Mucosa of gallbladder (tissue), 1 donor: ENCODE results near the gene ZNF532. TPM values are rescaled to one million over a fixed set of nuclear protein-coding genes. Genes with fewer than 3 reads are reported as not detected.
A peak's percentile ranks its signal among the peaks of the same experiment; 100 is the strongest.
"Not testable (repeated sequence)": the region's sequence is repeated elsewhere in the genome, so short reads cannot be mapped to it uniquely, and the experiment has no call there.

Experiments
- DNase-seq: peaks from one replicate; pipeline ENCODE4 v3.0.0-alpha.2; 2020; ENCODE audit warnings: low spot score
- total RNA-seq: library from RNA; stranded (reverse); gene quantifications from one replicate; pipeline ENCODE4 v1.2.1, GENCODE V29; 2021
- donor health status: DM: no; HTN: no; CAD: no.

The ZNF532 gene, protein sequence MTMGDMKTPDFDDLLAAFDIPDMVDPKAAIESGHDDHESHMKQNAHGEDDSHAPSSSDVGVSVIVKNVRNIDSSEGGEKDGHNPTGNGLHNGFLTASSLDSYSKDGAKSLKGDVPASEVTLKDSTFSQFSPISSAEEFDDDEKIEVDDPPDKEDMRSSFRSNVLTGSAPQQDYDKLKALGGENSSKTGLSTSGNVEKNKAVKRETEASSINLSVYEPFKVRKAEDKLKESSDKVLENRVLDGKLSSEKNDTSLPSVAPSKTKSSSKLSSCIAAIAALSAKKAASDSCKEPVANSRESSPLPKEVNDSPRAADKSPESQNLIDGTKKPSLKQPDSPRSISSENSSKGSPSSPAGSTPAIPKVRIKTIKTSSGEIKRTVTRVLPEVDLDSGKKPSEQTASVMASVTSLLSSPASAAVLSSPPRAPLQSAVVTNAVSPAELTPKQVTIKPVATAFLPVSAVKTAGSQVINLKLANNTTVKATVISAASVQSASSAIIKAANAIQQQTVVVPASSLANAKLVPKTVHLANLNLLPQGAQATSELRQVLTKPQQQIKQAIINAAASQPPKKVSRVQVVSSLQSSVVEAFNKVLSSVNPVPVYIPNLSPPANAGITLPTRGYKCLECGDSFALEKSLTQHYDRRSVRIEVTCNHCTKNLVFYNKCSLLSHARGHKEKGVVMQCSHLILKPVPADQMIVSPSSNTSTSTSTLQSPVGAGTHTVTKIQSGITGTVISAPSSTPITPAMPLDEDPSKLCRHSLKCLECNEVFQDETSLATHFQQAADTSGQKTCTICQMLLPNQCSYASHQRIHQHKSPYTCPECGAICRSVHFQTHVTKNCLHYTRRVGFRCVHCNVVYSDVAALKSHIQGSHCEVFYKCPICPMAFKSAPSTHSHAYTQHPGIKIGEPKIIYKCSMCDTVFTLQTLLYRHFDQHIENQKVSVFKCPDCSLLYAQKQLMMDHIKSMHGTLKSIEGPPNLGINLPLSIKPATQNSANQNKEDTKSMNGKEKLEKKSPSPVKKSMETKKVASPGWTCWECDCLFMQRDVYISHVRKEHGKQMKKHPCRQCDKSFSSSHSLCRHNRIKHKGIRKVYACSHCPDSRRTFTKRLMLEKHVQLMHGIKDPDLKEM (N-terminal part only)
- 58.7 TPM for total RNA-seq

DNA sequence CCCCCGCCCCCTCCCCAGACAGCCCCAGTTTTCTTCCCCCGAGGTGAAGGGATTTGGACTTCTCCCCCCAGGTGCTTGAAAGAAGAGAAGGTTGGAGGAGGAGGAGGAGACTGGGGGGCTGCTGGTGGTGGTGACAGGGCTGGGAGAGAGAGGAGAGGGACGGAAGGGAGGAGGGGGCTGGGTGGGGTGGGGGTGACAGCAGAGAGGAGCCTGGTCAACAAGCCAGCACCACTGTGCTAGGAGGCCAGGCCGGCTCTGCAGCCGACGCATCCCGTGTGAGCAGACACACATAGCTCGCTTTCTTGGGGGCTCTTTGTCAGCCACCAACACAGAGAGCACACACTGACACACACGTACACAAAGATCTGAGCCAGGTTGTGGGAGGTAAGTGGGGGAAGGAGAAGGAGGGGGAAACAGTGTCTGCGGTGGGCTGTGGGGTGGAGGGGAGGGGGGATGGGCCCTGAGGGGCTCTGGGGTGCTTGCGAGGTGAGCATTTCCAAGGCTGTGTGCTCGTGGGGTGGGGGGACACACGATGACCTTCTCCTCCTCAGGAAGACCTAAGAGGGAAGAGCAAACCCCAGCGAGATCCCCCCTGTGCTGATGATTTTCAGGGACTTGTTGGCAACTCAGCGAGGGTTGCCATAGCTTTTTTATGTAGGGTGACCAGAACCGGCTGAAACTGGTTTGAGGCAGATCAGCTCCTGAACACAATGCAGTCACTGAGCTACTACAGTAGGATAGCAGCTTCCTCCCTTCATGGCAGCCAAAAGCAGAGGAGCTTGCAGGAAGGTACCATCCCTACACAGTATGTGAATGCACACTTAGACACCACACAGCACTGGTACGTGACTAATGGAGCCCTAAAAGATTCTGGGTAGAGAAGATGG lies at the start of gene ZNF532:
ZNF532 (plus strand) TSS at position 732 of the 887 bp plus-strand sequence. CDS start 53,411 bp downstream, outside the sequence.
- peak; percentile 82 for DNase-seq

DNA sequence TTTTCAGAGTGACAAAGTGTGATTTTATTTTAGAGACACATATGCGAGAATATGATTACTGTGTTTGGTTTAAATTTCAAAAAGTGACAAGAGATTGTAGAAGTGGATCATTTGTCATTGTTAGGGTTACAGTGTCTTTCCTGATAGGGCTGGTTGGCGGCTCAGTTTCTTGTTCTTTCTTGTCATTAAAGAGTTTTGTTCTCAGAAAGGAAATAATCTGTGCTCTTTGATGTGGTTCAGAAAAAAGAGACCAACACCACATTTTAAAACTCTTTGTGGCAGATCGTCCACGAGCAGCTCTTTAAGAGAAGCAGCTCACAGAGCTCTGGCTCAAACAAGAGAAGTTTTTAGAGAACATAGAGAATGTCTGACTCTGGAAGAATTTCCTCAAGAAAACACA lies 45.6 kb upstream of the ZNF532 start:
- DNase-seq: no peak

DNA sequence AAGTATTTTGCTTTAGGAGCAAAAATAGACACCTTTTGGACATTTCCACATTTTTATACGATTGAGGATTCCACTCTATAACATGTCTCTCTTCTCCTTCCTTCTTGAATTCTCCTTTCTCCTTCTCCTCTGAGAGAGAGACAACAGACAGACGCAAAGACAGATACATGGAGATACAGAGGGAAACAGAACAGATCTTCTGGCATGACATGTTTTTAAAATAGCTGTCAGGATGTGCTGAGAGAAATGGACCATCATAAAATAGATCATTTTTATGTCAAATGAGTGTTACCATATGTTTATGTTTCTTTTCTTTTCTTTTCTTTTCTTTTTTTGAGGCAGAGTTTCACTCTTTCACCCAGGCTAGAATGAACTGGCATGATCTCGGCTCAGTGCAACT lies 44.4 kb upstream of the ZNF532 start:
- DNase-seq: no peak

DNA sequence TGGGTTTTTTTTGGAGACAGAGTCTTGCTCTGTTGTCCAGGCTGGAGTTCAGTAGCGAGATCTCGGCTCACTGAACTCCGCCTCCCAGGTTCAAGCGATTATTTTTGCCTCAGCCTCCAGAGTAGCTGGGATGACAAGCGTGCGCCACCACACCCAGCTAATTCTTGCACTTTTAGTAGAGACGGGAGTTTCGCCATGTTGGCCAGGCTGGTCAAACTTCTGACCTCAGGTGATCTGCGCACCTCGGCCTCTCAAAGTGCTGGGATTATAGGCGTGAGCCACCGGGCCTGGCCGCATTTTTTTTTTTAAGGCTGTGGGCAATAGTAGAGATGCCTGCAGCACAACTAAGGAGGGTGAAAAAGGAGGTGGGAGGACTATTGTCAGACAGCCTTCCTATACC lies 41.7 kb upstream of the ZNF532 start:
- no peak for DNase-seq

DNA sequence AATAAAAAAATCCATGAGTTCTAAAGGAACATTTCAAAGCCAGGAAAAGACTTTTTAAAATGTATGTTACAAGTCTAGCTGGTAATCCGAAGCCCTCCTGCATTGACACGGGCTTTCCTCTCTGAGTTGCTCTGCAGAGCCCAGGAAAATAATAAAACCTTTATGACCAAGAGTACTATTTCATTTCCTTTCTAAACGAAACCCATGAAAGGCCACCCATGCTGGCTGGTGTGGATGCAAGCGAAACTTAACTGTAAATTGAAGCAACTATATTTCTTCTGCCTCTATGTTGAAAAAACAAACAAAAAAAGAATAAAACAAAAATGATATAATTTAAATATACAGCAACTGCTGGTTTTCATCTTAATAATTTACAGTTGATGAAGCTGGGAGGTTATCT lies 41.3 kb upstream of the ZNF532 start:
- DNase-seq: no peak

DNA sequence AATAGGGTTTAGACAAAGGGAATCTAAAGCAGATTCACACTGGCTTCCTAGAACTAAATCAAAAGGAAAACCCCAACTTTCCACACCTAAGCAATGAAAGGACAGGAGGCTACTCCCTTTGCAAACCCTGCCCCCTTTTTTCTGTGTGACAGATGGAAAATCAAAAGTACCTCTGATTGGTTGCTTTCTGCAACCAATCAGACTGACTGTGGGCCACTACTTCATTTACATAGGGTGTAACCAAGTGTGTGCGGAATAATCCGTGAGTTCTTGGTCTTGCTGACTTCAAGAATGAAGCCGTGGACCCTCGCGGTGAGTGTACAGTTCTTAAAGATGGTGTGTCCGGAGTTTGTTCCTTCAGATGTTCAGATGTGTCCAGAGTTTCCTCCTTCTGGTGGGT lies 37.8 kb upstream of the ZNF532 start:
- not testable (repeated sequence) for DNase-seq

DNA sequence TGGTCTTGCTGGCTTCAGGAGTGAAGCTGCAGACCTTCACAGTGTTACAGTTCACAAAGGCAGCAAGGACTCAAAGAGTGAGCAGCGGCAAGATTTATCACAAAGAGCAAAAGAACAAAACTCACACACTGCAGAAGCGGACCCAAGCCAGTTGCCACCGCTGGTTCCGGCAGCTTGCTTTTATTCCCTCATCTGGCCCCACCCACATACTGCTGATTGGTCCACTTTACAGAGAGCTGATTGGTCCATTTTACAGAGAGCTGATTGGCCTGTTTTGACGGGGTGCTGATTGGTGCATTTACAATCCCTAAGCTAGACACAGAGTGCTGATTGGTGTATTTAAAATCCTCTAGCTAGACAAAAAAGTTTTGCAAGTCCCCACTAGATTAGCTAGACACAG lies 37.2 kb upstream of the ZNF532 start:
- DNase-seq: no peak

DNA sequence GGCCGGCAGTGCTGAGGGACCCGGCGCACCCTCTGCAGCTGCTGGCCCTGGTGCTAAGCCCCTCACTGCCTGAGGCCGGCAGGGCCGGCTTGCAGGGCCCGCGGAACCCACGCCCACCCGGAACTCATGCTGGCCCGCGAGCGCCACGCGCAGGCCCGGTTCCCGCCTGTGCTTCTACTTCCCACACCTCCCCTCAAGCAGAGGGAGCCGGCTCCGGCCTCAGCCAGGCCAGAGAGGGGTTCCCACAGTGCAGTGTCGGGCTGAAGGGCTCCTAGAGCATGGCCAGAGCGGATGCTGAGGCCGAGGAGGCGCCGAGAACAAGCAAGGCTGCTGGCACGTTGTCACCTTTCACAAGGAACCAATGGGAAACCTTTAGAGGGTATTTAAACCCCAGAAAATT lies 36.8 kb upstream of the ZNF532 start:
- DNase-seq: no peak

DNA sequence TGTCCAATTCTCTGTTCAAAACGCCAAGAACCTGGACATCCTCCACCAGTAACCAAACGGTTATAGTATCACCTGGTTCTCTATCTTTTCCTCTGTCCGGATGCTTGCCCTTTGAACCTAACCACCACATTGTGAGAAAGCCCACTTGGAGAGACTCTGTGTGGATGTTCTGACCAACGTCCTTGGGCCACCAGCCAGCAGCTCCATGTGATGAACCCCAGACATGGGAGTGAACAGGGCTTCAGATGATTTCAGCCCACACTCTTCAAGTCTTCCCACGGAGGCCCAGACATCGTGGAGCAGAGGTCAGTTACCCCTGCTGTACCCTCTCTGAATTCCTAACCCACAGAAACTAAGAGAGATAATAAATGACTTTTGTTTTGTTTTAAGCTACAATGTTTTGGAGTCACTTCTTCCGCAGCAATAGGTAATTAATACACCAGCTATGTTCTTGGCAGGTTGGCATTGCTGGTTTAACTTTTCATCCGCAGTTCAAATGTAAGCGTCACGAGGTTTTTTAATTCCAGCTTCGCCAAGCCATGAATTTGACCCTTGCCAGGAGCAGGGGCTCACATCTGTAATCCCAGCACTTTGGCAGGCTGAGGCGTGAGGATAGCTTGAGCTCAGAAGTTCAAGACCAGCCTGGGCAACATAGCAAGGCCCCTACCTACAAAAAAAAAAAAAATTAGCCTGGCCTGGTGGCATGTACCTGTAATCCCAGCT lies 36.1 kb upstream of the ZNF532 start:
- DNase-seq: no peak

DNA sequence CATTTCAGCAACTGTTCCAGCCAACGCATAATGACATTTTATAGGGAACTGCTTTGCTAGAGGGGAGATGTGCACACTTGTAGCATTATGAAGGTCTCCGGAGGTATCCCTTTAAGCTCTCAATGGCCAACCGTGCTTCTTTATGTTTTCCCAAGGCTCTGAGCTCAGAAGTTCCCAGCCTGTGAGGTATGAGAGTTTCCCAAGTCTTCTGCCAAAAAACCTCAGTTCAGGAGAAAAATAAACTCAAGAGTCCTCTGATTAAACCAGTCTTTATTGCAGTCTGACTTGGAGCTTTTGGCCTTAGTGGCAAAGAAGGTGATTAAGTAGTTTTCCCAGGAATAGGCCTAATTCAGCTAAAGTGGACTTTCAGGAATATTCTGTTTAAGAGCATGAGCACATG lies 35.4 kb upstream of the ZNF532 start:
- DNase-seq: no peak

DNA sequence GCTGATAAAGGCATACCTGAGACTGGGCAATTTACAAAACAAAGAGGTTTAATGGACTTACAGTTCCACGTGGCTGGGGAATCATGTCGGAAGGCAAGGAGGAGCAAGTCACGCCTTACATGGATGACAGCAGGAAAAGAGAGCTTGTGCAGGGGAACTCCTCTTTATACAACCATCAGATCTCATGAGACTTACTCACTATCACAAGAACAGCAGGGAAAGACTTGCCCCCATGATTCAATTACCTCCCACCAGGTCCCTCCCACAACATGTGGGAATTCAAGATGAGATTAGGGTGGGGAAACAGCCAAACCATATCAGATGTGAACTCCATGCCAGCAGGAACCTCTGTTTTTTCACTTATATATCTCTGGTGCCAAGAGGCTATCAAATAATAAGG lies 34.8 kb upstream of the ZNF532 start:
- not testable (repeated sequence) for DNase-seq

DNA sequence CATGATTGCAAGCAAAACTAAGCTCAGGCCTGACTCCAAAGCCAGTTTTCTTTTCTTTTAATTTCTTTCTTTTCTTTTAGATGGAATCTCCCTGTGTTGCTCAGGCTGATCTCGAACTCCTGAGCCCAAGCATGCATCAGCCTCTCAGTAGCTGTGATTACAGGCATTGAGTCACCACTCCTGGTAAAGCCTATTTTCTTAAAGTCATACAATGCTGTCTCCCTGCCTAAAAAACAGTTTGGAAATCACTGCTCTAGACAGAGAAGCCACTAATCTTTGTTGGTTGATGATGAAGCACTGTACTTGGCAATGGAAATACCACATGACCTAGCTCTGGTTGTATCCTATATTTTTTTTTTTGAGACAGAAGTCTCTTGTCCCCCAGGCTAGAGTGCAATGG lies 33.1 kb upstream of the ZNF532 start:
- DNase-seq: no peak

DNA sequence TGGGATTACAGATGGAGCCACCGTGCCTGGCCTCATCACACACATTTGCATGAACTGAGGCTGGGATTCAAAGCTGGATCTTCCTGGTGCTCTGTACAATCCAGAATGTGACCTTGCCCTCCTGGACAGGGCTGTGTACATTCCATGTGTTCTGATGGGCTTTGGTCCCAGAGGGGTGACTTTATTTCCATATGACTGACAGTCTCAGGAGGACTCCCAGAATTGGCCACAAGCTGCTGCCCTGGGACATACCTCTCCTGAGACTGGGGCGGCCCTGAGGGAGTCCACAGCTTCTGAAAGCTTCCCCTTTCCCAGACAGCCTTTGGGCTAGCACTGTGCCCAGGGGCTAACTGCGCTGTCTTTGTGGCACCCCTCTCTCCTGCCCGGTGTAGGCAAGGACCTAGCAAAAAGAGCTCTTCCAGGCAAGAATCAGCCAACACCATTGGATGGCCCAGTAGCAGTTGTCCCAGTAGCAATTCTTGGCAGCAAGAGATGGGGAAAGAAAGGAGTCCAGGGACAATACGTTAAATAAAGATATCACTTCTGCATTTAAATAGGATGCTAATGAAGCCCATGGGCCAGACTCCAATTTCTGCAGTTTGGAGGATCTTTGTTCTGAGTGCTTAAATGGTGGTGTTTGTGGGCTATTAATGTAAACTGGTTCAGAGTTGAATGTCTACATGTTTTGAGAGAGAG lies 26.4 kb upstream of the ZNF532 start:
- no peak for DNase-seq

DNA sequence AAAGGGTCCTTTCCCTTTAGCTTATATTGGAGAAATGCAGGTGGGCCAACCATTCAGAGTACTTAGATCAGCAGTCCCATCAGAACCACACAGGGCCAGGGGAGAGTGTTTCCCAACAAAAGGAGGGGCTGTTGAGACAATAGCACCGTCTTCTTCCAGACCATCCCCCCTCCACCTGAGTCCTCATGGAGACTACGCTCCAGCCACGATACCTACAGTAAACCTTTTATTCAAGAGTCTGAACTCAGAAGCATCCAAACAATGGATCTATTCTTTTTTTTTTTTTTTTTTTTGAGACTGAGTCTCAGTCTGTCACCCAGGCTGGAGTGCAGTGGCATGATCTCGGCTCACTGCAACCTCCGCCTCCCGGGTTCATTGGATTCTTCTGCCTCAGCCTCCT lies 25.7 kb upstream of the ZNF532 start:
- no peak for DNase-seq

DNA sequence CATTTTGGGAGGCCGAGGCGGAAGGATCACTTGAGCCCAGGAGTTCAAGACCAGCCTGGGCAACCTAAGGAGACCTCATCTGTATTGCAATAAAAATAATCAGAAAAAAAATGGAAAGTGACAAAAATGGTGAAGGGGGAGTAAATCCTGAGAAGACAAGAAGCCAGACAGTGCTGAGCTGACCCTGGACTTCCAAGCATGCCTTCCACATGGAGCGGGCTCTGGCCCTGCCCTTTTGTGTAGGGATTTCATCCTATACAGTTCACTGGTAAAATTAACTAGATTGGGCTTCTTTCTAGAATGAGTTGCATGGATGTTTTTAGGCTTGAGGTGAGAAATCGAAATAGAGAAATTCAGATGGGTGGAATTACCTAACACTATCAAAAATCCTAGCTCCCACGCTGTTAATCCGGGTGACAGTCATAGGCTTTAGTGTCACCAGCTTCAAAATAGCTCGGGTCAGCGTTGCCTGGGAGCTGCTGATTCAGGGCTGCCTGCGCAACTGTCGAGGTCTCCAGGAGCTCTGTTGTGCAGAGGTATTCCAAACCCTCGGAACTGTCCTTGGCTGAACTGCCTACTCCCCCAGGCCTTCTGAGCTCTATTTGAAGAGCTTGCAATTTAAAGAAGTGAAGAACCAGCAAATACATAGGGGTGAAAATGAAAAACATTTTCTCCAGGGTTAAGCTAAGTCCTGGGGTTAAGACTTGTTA lies 21.5 kb upstream of the ZNF532 start:
- DNase-seq: no peak

DNA sequence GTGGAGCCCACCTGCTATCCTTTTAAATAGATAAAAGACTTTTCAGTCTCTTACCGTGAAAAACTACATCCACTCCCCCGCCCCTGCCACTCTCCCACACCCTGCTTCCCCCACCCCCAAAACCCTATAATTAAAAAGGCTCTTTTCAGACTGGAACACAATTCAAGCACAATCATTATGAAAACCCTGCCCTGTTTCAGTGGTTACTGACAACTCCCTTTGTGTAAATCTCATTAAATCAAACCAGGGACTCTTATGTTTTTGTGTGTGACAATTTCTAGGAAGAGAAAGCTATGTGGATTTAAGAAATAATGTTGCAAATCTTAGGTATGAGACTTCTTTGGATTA lies 21.0 kb upstream of the ZNF532 start:
- DNase-seq: no peak

DNA sequence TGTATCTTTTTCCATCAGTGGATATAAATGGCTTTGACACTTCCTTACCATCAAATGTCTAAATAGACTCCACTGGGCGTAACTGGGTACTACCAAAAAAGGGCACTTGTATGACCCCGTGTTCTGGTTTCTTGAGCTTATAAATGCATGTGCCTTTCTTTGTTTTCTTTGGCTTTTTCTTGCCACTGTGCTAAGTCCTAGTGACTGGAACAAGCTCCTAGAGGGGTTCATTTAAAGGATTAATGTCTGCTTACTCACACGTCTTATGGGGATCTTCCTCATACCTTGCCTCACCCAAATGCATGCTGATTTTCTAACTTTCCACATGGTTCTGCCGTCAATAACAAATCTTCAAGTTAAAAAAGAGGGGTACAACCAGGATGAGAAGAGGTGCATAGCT lies 19.8 kb upstream of the ZNF532 start:
- DNase-seq: no peak

DNA sequence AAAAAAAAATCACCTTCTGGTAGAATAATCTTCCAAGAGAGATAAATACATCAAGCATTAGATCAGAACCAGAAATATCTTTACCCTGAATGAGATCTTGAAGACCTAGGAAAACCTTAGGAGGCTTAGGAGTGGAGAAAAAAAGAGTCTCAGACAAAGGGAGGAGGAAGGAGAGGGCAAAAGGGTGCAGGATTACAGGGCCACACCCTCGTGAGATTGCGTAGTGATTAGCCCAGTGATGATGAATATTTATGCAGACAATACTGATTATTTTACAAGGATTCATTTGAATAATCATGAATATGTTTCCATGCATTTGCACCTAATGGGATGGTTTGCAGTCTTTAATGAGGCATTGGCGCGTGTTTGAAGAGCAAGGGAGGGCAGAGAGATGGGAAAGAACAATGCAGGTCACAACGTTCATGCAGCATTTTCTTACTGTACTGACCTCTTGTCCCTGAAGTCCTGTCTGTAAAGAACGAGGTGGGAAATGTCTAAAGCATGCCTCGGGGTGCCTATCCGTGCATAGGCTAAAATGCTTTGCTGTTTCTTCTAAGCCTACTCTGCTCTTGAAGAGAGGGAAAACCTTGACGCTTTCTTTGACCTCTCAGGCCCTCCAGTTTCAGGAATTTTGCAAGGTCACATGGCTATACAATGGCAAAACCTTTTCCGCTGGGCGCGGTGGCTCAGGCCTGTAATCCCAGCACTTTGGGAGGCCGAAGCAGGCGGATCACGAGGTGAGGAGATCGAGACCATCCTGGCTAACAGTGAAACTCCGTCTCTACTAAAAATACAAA lies 18.6 kb upstream of the ZNF532 start:
- DNase-seq: no peak
